ENCODE results near the gene IRF3.

The IRF3 gene

DNA sequence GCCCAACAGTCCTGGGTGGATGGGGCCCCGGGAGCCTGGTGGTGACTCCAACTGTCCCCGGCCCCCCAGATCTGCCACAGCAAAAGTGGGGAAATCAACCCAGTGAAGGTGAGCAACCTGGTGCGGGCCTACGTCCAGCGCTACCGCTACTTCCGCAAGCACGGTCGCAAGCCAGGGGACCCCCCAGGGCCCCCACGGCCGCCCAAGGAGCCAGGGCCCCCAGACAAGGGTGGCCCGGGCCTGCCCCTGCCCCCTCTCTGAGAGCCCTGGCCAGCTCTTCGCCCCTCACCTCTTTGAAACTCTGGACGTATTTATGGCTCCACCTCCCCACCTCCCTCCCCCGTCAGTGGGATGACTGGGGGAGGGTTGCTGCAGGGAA lies 7.5 kb downstream of the IRF3 start:
- TF ChIP-seq ZFX (IDR thresholded peaks at IDR 0.05; ENCODE audit: borderline replicate concordance): no peak
- no peak for TF ChIP-seq CTCF (IDR thresholded peaks at IDR 0.05)
- H3K27ac ChIP-seq: no peak overlapping the region

- TF ChIP-seq CTCF (IDR thresholded peaks at IDR 0.05) (no peak), ZFX (IDR thresholded peaks at IDR 0.05; ENCODE audit: borderline replicate concordance) (no peak)
- no peak overlapping the region for H3K27ac ChIP-seq
Observed at GRCh38 chr19:49657493-49658138, 8.0 kb downstream of the IRF3 start.

GRCh38 chr19:49656456-49657109 lies 9.1 kb downstream of the IRF3 start:
- H3K27ac ChIP-seq: no peak overlapping the region
- TF ChIP-seq ZFX (IDR thresholded peaks at IDR 0.05; ENCODE audit: borderline replicate concordance) (no peak), CTCF (IDR thresholded peaks at IDR 0.05) (no peak)

GRCh38 chr19:49655570-49656455 lies 9.8 kb downstream of the IRF3 start:
- no peak overlapping the region for H3K27ac ChIP-seq
- TF ChIP-seq ZFX (IDR thresholded peaks at IDR 0.05; ENCODE audit: borderline replicate concordance) (no peak), CTCF (IDR thresholded peaks at IDR 0.05) (no peak)

- TF ChIP-seq CTCF (IDR thresholded peaks at IDR 0.05) (no peak), ZFX (IDR thresholded peaks at IDR 0.05; ENCODE audit: borderline replicate concordance) (no peak)
- H3K27ac ChIP-seq: no peak overlapping the region
Observed at GRCh38 chr19:49654581-49654980, 11.1 kb downstream of the IRF3 start.

- TF ChIP-seq CTCF (IDR thresholded peaks at IDR 0.05) (no peak), ZFX (IDR thresholded peaks at IDR 0.05; ENCODE audit: borderline replicate concordance) (no peak)
- no peak overlapping the region for H3K27ac ChIP-seq
Observed at GRCh38 chr19:49653466-49653806, 12.2 kb downstream of the IRF3 start.
